Measurements from ENCODE around the gene PPWD1.

PPWD1 gene

DNA sequence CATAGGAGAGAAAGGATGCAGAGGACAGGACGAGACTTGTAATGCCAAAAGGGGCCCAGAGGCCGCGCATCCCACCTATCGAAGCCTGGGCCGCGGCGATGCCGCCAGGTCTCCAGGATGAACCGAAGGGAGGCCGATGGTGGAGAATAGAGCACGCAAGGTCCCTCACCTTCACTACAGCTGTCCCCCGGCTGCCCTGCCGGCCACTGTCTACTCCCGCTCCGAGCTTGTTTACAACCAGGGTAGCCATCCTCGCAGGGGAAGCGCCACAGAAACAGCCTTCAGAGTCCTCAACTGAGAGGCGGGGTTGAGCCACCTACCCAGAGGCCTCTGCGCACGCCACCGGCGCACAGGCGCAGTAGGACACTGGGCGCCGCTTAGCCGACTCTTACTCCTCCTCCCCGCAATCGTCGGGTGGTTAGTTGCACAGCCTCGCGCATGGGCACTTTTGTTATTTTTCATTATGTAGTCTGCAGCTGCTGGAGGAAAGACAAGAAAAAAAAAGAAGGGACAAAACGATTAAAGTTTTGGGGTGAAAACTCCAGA lies 61.0 kb downstream of the PPWD1 start, which contains the start of gene TRIM23:
Gene TRIM23 (minus strand): TSS at position 309 of the 546 bp plus-strand sequence. CDS start 59 bp downstream, at position 250.
- peak; percentile 94 for DNase-seq

- peak; percentile 90 for DNase-seq
These were observed 61.8 kb downstream of the PPWD1 start, which contains the start of the genes SHLD3 and TRAPPC13 for GRCh38 chr5:65624571-65625555. Gene SHLD3 (plus strand): TSS chr5:65625027. CDS start chr5:65629588, 4,561 bp downstream. Gene TRAPPC13 (plus strand): TSS chr5:65625027. CDS start chr5:65625061, 34 bp downstream.

DNA sequence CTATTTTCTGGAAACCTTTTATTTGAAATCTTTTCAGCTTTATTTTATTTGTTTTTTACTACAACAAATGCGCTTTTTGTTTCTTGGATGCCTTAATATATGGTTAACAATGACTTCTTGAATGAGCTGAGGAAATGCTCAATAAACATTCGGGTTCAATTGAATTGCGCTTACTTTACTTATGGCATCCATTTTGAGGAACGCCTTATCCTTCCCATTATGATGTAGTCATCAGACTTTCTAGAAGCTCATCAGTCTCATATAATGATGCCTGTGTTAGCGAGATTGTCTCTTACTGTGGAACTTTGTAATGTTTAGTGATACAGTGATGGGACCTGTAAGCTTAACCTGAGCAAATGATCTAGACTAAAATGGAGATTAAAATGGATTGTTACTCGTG lies 62.6 kb downstream of the PPWD1 start:
- no peak for DNase-seq

- DNase-seq: no peak
These were observed 67.9 kb downstream of the PPWD1 start for GRCh38 chr5:65630981-65631380.

All from fibroblast of skin of back (primary cell).